BLaER1 (cell line): ENCODE data around the gene CDX4.

Experiments
- H3K27ac ChIP-seq: shearing (Covaris generic); formaldehyde crosslinking; 2 replicates; pipeline ENCODE4 v1.8.1; 2022
- H3K27me3 ChIP-seq: shearing (Covaris generic); formaldehyde crosslinking; 2 replicates; pipeline ENCODE4 v1.8.1; 2022
- H3K36me3 ChIP-seq: shearing (Covaris generic); formaldehyde crosslinking; 2 replicates; pipeline ENCODE4 v1.8.1; 2022
- H3K4me1 ChIP-seq: shearing (Covaris generic); formaldehyde crosslinking; 2 replicates; pipeline ENCODE4 v1.8.1; 2022
- H3K4me2 ChIP-seq: shearing (Covaris generic); formaldehyde crosslinking; 2 replicates; pipeline ENCODE4 v1.8.1; 2022
- H3K4me3 ChIP-seq: shearing (Covaris generic); formaldehyde crosslinking; 2 replicates; pipeline ENCODE4 v1.8.1; 2022
- H3K9ac ChIP-seq: shearing (Covaris generic); formaldehyde crosslinking; 2 replicates; pipeline ENCODE4 v1.8.1; 2022
- H3K9me3 ChIP-seq: shearing (Covaris generic); formaldehyde crosslinking; 2 replicates; pipeline ENCODE4 v1.8.1; 2022
- H4K20me1 ChIP-seq: shearing (Covaris generic); formaldehyde crosslinking; 2 replicates; pipeline ENCODE4 v1.8.1; 2022
- Cebpa-rat ChIP-seq: shearing (Covaris generic); IDR thresholded peaks from 2 replicates; pipeline ENCODE4 v1.8.1; 2022

CDX4 gene, protein sequence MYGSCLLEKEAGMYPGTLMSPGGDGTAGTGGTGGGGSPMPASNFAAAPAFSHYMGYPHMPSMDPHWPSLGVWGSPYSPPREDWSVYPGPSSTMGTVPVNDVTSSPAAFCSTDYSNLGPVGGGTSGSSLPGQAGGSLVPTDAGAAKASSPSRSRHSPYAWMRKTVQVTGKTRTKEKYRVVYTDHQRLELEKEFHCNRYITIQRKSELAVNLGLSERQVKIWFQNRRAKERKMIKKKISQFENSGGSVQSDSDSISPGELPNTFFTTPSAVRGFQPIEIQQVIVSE

DNA sequence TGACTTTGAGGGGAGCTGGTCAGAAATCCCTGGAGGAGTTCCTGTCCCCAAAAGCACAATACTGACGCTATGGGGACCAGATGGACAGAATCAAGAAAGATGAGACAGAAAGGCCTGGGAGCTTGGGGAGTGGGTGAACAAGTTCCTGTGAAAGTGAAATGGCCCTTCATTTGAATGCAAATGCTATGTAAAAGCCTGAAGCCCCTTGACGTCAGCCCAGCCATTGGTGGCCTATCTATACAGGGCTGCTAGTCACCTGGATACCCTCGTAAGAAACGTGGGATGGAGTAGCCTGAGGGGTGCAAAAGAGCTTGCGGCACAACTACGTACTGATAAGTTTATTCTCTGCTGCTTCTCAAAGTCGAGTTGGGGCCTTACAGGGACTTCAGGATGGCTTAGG, at the start of gene CDX4:
CDX4 (plus strand) TSS at position 223 of the 400 bp plus-strand sequence. CDS start 201 bp downstream, outside the sequence.
- Histone ChIP-seq H3K9ac (no peak within 1 kb of the TSS), H4K20me1 (no peaks in the 10 kb centered on the region), H3K27me3 (peaks cover 98% of the 10 kb centered on the region), H3K4me2 (no peak within 1 kb of the TSS), H3K36me3 (no peaks in the 10 kb centered on the region), H3K4me3 (no peak within 1 kb of the TSS), H3K9me3 (peaks cover 16% of the 10 kb centered on the region; the same call in 1 of the 2 replicates), H3K4me1 (no peaks in the 10 kb centered on the region), H3K27ac (no peak within 1 kb of the TSS)
- TF ChIP-seq Cebpa-rat: no peak

DNA sequence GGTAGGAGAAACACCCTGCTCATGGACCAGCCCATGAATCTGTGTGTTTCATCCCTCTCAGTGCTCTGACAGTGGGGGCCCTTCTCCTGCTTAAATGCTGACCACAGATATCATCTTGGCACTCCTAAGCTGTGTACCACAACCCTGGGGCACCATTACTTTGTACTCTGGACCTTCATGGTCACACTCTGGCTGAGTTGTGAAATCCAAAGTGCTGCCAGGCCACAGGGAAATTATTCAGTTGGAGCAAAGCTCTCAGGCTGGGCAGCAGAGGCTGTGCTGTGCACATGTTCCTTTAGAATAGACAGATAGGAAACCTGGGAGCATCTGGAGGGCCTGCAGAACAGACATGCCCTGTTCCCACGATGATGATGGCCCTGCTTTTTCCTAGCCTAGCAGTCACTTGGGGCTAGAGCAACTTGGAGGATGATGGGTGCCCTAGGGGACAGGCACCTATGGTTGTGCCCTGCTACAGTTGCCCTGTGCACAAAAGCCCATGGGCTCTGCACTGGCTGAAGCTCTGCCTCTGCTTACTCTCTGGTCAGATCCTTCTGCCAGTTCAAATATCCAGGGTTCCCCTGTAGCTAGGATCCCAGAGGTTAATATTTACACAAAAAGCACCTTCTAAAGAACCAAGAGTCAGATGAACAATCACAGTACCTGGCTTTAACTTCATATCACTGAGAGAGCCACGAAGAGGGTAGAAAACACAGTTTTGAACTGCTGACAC, 48.5 kb upstream of the CDX4 start:
- Histone ChIP-seq H3K27me3 (peaks cover 90% of the 10 kb centered on the region), H3K4me2 (no peak overlapping the region), H3K9ac (no peak overlapping the region), H3K4me3 (no peak overlapping the region), H3K9me3 (no peaks in the 10 kb centered on the region), H3K4me1 (no peaks in the 10 kb centered on the region), H3K27ac (no peak overlapping the region), H3K36me3 (no peaks in the 10 kb centered on the region), H4K20me1 (no peaks in the 10 kb centered on the region; the same call in 1 of the 2 replicates)
- no peak for TF ChIP-seq Cebpa-rat

DNA sequence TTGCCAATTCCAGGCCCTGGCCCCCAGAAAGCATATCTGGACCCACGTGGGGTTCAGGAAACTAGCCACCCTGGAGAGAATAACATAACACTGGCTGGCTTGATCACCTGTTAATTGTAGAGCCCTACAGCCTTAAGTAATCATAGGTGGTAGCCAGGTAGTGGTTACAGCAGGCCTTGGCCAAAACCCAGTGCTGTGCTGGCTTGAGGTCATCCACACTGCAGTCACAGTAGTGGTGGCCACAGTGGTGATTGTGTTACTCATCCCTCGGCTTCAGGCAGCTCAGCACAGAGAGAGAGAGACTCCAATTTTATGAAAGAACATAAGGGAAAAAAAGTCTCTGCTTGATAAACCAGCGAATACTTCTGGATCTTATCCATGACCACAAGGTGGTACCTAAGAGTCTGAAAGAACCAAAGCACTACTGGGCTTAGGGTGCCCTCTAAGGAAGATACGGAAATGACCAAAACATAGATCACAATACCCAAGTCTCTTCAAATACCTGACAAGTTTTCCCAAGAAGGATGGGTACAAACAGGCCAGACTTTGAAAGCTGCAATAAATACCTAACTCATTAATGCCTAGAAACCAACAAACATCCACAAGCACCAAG, 46.6 kb upstream of the CDX4 start:
- Histone ChIP-seq H3K4me2 (no peak overlapping the region), H3K36me3 (no peaks in the 10 kb centered on the region), H4K20me1 (no peaks in the 10 kb centered on the region; the same call in 1 of the 2 replicates), H3K9me3 (no peaks in the 10 kb centered on the region), H3K27me3 (peaks cover 84% of the 10 kb centered on the region), H3K4me1 (no peaks in the 10 kb centered on the region), H3K4me3 (no peak overlapping the region), H3K9ac (no peak overlapping the region), H3K27ac (no peak overlapping the region)
- no peak for TF ChIP-seq Cebpa-rat

DNA sequence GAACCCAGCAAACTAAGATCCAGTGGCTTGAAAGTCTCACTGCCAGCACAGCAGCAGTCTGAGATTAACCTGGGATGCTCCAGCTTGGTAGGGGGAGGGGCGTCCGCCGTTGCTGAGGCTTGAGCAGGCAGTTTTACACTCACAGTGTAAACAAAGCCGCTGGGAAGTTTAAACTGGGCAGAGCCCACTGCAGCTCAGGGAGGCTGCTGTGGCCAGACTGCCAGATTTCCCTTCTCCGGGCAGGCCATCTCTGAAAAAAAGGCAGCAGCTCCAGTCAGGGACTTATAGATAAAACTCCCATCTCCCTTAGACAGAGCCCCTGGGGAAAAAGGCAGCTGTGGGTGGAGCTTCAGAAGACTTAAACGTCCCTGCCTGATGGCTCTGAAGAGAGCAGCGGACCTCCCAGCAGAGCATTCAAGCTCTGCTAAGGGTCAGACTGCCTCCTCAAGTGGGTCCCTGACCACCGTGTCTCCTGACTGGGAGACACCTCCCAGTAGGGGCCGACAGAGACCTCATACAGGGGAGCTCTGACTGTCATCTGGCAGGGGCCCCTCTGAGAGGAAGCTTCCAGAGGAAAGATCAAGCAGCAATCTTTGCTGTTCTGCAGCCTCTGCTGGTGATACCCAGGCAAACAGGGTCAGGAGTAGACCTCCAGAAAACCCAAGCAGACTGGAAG, 45.1 kb upstream of the CDX4 start:
- no peak overlapping the region for H3K4me2 ChIP-seq
- H3K4me3 ChIP-seq: no peak overlapping the region
- H3K4me1 ChIP-seq: no peaks in the 10 kb centered on the region
- H3K9ac ChIP-seq: no peak overlapping the region
- H3K27ac ChIP-seq: no peak overlapping the region
- peaks cover 7% of the 10 kb centered on the region for H3K9me3 ChIP-seq
- H4K20me1 ChIP-seq: no peaks in the 10 kb centered on the region; the same call in 1 of the 2 replicates
- H3K36me3 ChIP-seq: no peaks in the 10 kb centered on the region
- H3K27me3 ChIP-seq: peaks cover 70% of the 10 kb centered on the region
- TF ChIP-seq Cebpa-rat: no peak

DNA sequence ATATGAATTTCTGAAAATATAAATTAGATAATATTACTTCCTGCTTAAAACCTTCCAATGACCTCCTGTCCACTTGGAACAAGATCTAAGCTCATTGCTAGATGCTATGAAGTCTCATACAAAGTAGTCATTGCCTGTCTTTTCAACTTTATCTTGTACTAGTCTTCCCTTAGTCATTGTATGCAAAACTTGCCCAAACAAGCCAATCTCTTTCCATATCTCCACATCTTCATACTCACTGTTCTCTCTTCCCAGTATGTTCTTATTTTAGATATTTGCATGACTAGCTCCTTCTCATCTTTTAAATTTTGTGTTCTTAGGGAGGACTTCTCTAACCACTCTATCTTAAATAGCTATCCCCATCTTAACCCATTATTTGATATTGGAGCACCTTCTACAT, 33.9 kb upstream of the CDX4 start:
- H3K9me3 ChIP-seq: peaks cover 21% of the 10 kb centered on the region
- no peak overlapping the region for H3K9ac ChIP-seq

DNA sequence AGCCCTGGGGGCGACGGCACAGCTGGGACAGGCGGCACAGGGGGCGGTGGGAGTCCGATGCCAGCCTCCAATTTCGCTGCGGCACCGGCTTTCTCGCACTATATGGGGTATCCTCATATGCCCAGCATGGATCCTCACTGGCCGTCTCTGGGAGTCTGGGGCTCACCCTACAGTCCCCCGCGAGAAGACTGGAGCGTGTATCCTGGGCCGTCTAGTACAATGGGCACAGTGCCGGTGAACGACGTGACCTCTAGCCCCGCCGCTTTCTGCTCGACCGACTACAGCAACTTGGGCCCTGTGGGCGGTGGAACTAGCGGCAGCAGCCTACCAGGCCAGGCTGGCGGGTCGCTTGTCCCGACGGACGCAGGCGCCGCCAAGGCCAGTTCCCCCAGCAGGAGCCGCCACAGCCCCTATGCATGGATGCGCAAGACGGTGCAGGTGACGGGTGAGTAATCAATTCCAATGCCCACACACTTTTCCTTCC, 500 bp downstream of the CDX4 start:
- H4K20me1 ChIP-seq: no peaks in the 10 kb centered on the region
- peaks cover 16% of the 10 kb centered on the region; the same call in 1 of the 2 replicates for H3K9me3 ChIP-seq
- H3K27ac ChIP-seq: no peak overlapping the region
- no peak for TF ChIP-seq Cebpa-rat
- H3K4me1 ChIP-seq: no peaks in the 10 kb centered on the region
- no peak overlapping the region for H3K4me2 ChIP-seq
- no peak overlapping the region for H3K4me3 ChIP-seq
- H3K9ac ChIP-seq: no peak overlapping the region
- H3K36me3 ChIP-seq: no peaks in the 10 kb centered on the region
- peaks cover 98% of the 10 kb centered on the region for H3K27me3 ChIP-seq

More for the DNA sequence above, 33.9 kb upstream of the CDX4 start:
- no peak for TF ChIP-seq Cebpa-rat
- H3K27ac ChIP-seq: no peak overlapping the region
- no peak overlapping the region for H3K4me2 ChIP-seq
- H3K36me3 ChIP-seq: no peaks in the 10 kb centered on the region
- no peaks in the 10 kb centered on the region for H3K4me1 ChIP-seq
- H3K27me3 ChIP-seq: peaks cover 48% of the 10 kb centered on the region
- no peak overlapping the region for H3K4me3 ChIP-seq
- no peaks in the 10 kb centered on the region for H4K20me1 ChIP-seq

DNA sequence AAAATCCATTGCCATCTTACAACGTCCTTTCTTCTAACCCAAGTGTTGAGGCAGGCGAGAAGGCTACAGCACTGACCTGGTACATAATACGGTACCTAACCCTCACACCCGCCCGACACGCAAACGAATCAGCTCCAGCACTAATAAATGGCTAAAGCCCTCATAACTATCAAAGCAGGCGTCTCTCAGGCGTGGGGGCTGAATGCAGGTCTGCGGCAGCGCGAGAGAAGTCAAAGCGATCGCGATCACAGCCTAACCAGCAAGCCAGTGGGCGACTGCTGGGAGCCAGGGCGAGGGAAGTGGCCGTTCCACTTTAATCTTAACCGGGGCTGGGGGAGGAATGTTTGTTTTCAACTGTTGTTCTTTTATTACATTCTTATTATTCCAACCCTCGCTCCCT, 1.5 kb downstream of the CDX4 start:
- no peak for TF ChIP-seq Cebpa-rat
- H3K4me3 ChIP-seq: no peak overlapping the region
- no peak overlapping the region for H3K27ac ChIP-seq
- H4K20me1 ChIP-seq: no peaks in the 10 kb centered on the region
- H3K4me2 ChIP-seq: no peak overlapping the region
- H3K9me3 ChIP-seq: peaks cover 16% of the 10 kb centered on the region; the same call in 1 of the 2 replicates
- H3K27me3 ChIP-seq: peaks cover 96% of the 10 kb centered on the region
- no peaks in the 10 kb centered on the region for H3K36me3 ChIP-seq
- H3K4me1 ChIP-seq: no peaks in the 10 kb centered on the region
- H3K9ac ChIP-seq: no peak overlapping the region

DNA sequence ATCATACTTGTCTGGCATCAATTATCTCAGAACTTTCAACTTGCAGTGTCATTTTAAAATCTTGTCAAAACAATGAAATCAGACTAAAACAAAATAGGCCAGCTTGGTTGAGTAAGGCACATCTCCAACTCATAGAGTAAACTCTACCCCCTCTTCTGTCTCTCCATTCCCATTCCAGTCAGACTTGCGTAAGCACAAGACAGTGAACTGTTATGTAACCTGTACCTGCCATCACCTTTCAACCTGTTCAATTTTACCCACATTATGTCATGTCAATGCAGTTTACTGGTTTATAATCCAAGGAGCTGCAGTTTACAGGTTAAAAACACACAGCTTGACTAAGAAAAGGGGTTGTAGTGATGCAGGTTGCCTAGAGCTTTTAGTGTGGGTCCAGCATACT, 8.3 kb downstream of the CDX4 start:
- no peaks in the 10 kb centered on the region for H3K36me3 ChIP-seq

DNA sequence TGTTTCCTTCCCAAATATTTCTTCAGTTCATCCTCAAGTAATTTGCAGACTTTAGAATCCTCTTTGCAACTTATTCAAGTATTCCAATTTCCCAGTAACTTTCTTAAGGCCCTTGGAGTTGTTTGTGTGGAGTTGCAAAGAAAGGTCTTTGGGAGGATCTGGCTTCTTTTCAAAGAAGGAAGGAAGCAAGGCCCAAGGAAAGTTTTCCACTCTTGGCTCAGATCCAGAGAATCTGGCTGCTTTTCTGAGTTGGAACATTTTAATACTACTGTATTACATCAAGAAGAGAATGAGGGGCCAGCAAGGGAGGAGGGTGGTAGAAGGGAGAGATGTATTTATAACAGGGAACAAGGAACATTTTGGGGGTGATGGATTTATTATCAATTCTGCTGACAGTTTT, 10.5 kb downstream of the CDX4 start:
- Histone ChIP-seq H4K20me1 (no peaks in the 10 kb centered on the region), H3K4me3 (no peak overlapping the region), H3K36me3 (no peaks in the 10 kb centered on the region), H3K27ac (no peak overlapping the region), H3K9me3 (no peaks in the 10 kb centered on the region), H3K27me3 (peaks cover 86% of the 10 kb centered on the region), H3K4me2 (no peak overlapping the region), H3K9ac (no peak overlapping the region), H3K4me1 (no peaks in the 10 kb centered on the region)
- TF ChIP-seq Cebpa-rat: no peak

More for the DNA sequence above, 8.3 kb downstream of the CDX4 start:
- no peak overlapping the region for H3K9ac ChIP-seq
- H3K4me3 ChIP-seq: no peak overlapping the region
- no peak overlapping the region for H3K4me2 ChIP-seq
- H3K27ac ChIP-seq: no peak overlapping the region
- peaks cover 95% of the 10 kb centered on the region for H3K27me3 ChIP-seq
- no peaks in the 10 kb centered on the region for H4K20me1 ChIP-seq
- no peaks in the 10 kb centered on the region for H3K4me1 ChIP-seq
- H3K9me3 ChIP-seq: no peaks in the 10 kb centered on the region
- no peak for TF ChIP-seq Cebpa-rat
